Hematopoietic multipotent progenitor cell treated with erythropoietin and hydrocortisone succinate and interleukin-3 and kit ligand, for 4 days (in vitro differentiated cells): Measurements from ENCODE around the gene TEK.
"Not testable (repeated sequence)": the region's sequence is repeated elsewhere in the genome, so short reads cannot be mapped to it uniquely, and the experiment has no call there.

Experiments
- DNase-seq: peaks from one replicate; pipeline ENCODE4 v3.0.0-alpha.2; 2015

TEK gene

GRCh38 chr9:27108981-27109541 lies at the start of gene TEK:
TSS of gene TEK (plus strand) at chr9:27109225. CDS start at chr9:27109591, 366 bp downstream.
- DNase-seq = no peak

DNA sequence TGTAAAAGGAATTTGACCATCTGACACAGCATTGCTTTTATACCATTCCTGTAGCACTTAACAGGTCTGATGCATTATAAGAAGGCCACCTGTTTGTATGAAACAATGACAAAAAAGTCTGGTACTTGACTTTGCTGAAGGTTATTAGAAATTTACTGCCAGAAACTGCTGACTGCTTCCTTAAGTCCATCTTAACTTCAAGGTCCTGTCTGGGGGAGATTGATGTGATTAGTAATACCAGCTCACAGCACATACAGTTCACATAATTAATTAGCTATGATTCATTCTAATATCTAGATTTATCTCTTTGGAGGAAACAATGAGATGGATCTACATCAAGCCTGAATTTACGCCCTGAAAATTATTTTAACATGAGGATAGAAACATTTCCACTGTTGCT lies 49.6 kb upstream of the TEK start:
- no peak for DNase-seq

GRCh38 chr9:27059907-27060306 lies 49.1 kb upstream of the TEK start:
- DNase-seq = peak; percentile 89

DNA sequence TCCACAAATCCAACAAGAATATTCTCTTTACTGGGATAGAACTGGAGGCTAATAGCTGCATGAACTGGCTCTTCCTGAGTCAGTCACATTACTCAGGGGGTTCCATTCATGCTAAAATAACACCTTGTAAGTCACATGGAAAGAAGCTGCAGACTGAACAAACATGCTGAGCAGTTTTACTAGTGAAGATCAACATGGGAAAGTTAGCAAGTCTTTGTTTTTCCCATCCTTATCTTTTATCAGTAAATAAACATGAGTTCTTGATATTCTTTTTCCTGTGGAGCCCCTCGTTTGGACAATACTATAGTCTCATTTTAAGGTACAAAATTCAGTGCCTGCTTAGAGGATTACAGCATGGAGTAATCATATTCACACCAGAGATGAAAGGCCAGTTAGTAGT lies 43.7 kb upstream of the TEK start:
- no peak for DNase-seq

DNA sequence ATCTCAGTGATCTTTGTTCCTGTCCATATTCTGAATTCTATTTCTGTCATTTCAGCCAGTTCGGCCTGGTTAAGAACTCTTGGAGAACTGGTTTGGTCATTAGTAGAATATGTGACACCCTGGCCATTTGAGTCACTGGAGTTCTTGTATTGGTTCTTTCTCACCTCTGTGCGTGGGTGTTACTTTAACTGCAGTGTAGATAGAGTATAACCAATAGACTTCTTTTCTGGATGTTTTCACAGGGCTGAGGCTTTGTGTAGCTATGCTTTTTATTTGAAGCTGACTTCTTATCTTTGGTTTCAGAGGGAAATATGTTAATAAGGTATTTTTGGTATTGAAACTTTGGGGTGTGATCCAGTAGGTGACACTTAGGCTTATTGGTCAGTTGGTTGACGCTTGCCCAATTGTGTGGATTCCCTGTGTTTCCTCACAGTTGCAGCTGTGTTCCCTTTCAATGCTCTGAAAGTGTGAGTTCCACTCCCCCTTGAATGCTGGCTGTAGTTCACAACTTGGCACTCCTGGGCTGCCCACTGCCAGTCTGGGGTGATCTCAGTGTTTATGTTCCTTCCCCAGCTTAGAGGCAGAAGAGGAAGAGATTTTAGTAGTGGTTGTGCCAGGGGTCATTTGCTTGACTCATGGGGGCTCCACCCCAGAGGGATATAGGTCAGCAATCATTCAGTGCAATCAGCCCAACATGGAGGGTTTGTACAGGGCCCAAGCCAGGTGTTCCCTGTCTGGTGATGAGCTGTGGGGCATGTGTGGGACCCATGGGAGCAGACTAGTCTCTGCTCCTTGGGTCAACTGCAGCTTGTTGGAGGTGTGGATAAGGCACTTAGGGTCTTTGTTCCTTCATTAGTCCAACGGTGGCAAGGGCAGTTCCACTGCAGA lies 34.9 kb upstream of the TEK start:
- no peak for DNase-seq

GRCh38 chr9:27078685-27079084 lies 30.3 kb upstream of the TEK start:
- DNase-seq = no peak

DNA sequence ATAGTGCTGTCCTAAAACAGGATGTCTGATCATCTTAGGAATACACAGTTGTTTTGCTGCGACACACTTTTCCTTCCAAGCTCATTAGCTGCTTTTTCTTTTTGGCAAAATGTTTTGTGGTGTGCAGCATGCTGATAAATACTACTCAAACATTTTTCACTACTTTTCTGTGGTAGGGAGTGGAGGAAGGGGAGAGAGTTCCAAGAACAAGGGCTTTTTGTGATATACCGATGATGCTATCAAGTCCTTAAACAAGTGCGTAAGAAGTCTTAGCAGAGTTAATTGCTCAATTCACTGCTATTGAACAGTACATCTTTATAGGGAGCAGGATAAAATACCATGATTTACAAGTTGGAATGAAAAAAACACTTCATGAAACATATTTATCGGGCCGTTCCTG lies 23.6 kb upstream of the TEK start:
- peak; percentile 47 for DNase-seq

- DNase-seq = no peak
These were observed 22.0 kb upstream of the TEK start for GRCh38 chr9:27086818-27087680.

DNA sequence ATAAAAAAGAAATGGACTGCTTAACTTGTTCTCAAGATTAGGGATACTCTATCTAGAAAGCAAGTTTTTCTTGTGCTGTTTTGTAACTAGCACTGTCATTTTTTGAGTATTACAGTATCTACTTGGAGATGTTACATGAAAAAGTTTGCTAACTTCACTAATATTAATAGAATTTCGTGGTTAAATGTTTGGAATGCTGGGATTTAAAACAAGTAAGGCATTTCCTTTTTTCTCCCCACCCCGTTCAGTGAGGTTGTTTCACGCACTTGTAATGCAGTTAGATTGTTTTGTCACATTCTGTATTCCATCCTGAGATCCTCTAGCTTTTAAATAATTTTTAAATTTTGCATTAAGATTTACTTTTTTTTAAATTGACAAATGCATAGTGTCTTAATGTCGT lies 20.0 kb upstream of the TEK start:
- DNase-seq = no peak

- no peak for DNase-seq
These were observed 19.3 kb upstream of the TEK start for GRCh38 chr9:27089706-27090105.

DNA sequence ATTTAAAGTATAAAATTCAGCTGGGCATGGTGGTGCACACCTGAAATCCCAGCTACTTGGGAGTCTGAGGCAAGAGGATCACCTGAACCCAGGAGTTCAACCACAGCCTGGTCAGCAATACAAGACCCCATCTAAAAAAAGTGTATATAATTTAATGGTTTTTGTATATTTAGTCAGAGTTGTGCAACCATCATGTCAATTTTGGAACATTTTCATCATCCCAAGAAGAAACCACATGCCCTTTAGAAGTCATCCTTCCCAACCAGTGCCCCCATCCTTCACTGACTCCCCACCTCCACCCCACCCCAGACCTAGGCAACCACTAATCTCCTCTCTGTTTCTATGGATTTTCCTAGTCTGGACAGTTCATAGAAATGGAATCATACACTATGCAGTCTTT lies 18.8 kb upstream of the TEK start:
- DNase-seq = no peak

GRCh38 chr9:27090711-27091110 lies 18.3 kb upstream of the TEK start:
- no peak for DNase-seq

DNA sequence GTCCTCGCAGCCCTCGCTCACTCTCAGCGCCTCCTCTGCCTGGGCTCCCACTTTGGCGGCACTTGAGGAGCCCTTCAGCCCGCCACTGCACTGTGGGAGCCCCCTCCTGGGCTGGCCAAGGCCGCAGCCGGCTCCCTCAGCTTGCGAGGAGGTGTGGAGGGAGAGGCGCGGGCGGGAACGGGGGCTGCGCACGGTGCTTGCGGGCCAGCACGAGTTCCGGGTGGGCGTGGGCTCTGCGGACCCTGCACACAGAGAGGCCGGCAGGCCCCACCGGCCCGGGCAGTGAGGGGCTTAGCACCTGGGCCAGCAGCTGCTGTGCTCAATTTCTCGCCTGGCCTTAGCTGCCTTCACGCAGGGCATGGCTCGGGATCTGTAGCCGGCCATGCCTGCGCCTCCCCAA lies 16.5 kb upstream of the TEK start:
- DNase-seq = not testable (repeated sequence)

DNA sequence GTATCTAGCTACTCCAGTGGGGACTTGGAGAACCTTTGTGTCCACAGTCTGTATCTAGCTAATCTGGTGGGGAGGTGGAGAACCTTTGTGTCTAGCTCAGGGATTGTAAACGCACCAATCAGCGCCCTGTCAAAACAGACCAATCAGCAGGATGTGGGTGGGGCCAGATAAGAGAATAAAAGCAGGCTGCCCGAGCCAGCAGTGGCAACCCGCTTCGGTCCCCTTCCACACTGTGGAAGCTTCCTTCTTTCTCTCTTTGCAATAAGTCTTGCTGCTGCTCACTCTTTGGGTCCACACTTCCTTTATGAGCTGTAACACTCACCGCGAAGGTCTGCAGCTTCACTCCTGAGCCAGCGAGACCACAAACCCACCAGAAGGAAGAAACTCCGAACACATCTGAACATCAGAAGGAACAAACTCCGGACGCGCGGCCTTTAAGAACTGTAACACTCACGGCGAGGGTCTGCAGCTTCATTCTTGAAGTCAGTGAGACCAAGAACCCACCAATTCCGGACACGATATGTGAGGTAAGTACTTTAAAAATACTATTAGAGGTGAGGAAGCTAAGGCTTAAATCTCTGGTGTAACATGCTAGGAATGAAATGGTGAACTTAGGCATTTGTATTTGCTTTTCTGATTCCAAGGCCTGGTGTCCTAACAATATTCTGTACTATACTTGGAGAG lies 15.5 kb upstream of the TEK start:
- peak; percentile 56 for DNase-seq

DNA sequence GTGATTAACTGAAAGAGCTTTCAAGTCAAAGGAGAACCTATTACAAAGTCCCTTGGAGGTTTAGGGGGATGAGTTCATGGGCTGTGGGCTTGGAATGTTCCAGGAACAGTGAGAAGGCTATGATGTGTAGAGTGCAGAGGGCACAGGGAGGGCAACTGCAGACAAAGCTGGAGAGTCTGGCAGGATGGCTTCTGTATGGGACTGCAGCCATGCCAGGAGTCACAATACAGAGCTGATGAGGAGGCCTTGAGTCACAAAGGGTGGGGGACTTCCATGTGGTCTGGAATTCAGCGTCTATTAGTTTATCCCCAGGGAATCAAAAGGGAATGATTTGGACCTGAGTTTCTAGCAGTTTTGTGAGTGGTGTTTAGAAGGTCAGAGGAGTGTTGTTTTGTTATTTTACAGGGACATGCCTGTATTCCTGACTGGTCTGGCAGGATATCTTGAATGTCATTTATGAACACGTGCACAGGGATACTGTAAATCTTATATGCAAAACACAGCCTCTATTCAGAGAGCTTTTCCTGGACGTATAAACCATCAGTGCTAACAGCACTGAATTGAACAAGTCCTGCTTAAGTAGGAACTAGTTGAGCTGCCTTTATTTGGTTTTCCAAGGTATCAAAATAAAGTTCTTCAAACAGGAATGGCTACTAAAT lies 14.3 kb upstream of the TEK start:
- no peak for DNase-seq

GRCh38 chr9:27107241-27107640 lies 1.8 kb upstream of the TEK start:
- no peak for DNase-seq

- no peak for DNase-seq
These were observed 596 bp downstream of the TEK start for GRCh38 chr9:27109621-27110020.

DNA sequence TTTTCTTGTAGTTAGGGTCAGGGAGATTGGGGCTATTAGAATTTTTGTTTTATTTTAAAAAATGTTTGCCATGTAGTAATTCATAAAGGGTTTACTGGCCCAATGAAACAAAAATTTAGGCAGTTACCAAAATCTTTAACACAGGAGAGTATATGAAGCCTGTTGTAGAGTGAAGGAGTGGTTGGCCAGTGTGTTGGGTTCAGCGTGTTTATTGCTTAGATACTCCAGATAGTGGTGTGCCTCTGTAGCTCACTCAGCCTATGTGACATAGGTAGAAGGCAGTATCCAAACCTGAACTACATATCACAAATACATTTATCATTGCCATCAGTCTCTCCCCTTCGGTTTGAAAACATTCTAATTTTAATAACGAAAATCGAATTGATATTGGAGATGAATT lies 1.2 kb downstream of the TEK start:
- DNase-seq = no peak

DNA sequence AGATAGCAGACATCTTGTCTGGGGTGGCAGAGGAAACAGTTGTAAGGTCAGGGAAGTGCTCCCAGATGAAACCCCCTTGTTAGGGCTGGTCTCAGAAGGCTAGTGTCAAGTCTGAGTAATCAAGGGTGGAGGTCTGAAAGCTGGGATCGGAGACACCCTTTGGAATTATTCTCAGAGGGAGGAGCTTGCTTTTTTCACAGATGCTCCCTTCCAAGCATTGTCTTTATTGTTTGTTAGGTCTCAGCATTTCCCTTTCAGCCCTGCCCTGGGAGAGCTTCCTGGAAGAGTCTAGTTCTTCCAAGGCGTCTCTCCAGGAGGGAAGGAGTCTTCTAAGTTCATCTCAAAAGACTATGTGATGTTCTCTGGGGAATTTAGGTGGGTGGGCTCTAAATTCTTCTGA lies 3.2 kb downstream of the TEK start:
- no peak for DNase-seq

DNA sequence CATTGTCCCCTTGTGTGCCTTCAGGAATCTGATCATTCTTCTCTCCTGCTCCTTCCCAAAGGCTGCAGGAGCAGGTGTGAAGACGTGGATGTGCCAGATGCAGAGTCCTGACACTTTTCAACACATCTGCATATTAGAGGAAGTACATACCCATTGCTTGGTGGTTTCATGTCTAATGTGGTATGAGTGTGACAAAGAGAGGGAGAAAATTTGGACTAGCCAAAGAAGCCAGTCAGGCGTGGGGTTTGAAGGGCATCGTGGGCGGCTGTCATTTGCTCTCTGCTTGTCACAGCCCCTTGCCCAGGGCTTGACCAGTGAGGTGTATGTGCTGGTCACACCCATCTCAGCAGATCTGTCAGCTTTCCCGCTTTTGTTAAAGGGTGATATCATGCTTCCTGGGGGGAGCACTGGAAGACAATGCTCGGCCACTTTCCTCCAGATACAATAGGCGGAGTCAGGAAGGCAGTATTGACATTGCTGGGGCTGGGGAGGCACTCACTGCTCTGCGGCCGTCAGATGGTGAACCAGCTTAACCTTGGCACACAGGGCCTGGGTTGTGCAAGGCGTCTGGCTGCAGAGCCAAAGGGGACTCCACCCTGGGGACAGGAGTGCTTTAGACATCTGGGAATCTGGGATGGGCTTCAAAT lies 8.6 kb downstream of the TEK start:
- DNase-seq = no peak

- no peak for DNase-seq
These were observed 9.9 kb downstream of the TEK start for GRCh38 chr9:27118916-27119315.

GRCh38 chr9:27124151-27124550 lies 15.1 kb downstream of the TEK start:
- DNase-seq = no peak
